Mucosa of descending colon (tissue), 3 donors: ENCODE results near the gene KRTAP19-1. TPM values are rescaled to one million over a fixed set of nuclear protein-coding genes. Genes with fewer than 3 reads are reported as not detected.

ENCODE experiments used
- ATAC-seq: fragments of 200-7000 bp; cut with Tn5 transposase; one replicate; pipeline ENCODE4 v1.9.1; 2020; ENCODE audit warnings: mild to moderate bottlenecking, moderate library complexity
- DNase-seq, 3 donors: peaks; one replicate each; pipeline ENCODE4 v3.0.0-alpha.2; 2020
- H3K36me3 ChIP-seq: fragments of 200-600 bp; one replicate; pipeline ENCODE4 v1.8.0; 2021; ENCODE audit warnings: low read depth, mild to moderate bottlenecking
- H3K4me1 ChIP-seq: fragments of 200-600 bp; one replicate; pipeline ENCODE4 v1.8.0; 2021; ENCODE audit warnings: low read depth, mild to moderate bottlenecking
- H3K4me3 ChIP-seq: fragments of 200-600 bp; one replicate; pipeline ENCODE4 v1.8.0; 2021; ENCODE audit warnings: mild to moderate bottlenecking
- H3K9me3 ChIP-seq: fragments of 200-600 bp; one replicate; pipeline ENCODE4 v1.8.0; 2021; ENCODE audit warnings: mild to moderate bottlenecking
- intact Hi-C, 2 donors: fragments of 100-400 bp; cut with DNase I in 1 of 2; cut with micrococcal nuclease in 1 of 2; formaldehyde crosslinking; loops; one replicate each; pipeline versions ENCODE4 v1.11.0 to v1.11.1; 2022; cut with DNase I, micrococcal nuclease
- total RNA-seq, 3 donors: library from RNA; stranded (reverse); fragmentation: NEBNext Ultra II Directional in 2 of 3; extraction: Animal tissue kit (Norgen Biotek cat#: 25700) in 2 of 3; gene quantifications; one replicate each; pipeline versions ENCODE4 v1.2.1 to v1.2.4, GENCODE V29; 2021 to 2023
- TF ChIP-seq, protein P1 (sequence below): fragments of 200-600 bp; IDR thresholded peaks from one replicate; pipeline ENCODE4 v1.8.0; 2022; ENCODE audit warnings: antibody characterized with exemption, mild to moderate bottlenecking
- donor health status: DM: no; HTN: no; CAD: no; lungs with moderate emphysema.
- donor health status: DM: no; HTN: no; CAD: no.
- donor health status: DM: no; HTN: yes; CAD: no.

Gene KRTAP19-1
- total RNA-seq, 3 donors from 2014 or later: not detected

GRCh38 chr21:30491963-30492428 lies 11.8 kb upstream of the KRTAP19-1 start, which contains the start of gene KRTAP19-3:
Gene KRTAP19-3 (minus strand): TSS chr21:30492013. CDS start chr21:30491957, 56 bp downstream.
- Histone ChIP-seq H3K4me1 (no peaks in the 10 kb centered on the region), H3K9me3 (peaks cover 46% of the 10 kb centered on the region), H3K4me3 (no peak within 1 kb of the TSS), H3K36me3 (no peaks in the 10 kb centered on the region)
- DNase-seq (no peak), ATAC-seq (no peak)
- intact Hi-C loops: no loop called here
- TF ChIP-seq, protein P1, sequence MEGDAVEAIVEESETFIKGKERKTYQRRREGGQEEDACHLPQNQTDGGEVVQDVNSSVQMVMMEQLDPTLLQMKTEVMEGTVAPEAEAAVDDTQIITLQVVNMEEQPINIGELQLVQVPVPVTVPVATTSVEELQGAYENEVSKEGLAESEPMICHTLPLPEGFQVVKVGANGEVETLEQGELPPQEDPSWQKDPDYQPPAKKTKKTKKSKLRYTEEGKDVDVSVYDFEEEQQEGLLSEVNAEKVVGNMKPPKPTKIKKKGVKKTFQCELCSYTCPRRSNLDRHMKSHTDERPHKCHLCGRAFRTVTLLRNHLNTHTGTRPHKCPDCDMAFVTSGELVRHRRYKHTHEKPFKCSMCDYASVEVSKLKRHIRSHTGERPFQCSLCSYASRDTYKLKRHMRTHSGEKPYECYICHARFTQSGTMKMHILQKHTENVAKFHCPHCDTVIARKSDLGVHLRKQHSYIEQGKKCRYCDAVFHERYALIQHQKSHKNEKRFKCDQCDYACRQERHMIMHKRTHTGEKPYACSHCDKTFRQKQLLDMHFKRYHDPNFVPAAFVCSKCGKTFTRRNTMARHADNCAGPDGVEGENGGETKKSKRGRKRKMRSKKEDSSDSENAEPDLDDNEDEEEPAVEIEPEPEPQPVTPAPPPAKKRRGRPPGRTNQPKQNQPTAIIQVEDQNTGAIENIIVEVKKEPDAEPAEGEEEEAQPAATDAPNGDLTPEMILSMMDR: no peak

DNA sequence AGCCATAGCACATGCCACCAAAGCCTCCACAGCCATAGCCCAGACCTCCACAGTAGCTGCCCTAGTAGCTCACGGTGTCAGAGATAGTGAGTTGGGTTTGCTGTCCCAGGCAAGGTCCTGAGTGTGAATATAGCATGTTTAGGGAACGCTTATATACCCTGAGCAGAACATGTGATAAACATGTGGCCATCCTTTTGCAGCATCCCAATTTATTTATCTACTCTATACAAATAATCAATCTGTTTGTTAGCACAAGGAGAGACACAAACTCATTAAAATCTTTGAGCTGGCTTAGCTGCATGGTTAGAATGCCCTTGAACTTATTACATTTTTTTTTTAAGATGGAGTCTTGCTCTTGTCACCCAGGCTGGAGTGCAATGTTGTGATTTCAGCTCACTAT lies 7.2 kb upstream of the KRTAP19-1 start, which contains the start of gene KRTAP19-2:
Gene KRTAP19-2 (minus strand): TSS at position 101 of the 400 bp plus-strand sequence. CDS start 88 bp downstream, at position 13.
- no peak for DNase-seq
- H3K36me3 ChIP-seq: no peaks in the 10 kb centered on the region
- H3K4me3 ChIP-seq: no peak within 1 kb of the TSS
- ATAC-seq: no peak
- H3K4me1 ChIP-seq: no peaks in the 10 kb centered on the region
- peaks cover 43% of the 10 kb centered on the region for H3K9me3 ChIP-seq
- intact Hi-C loops: no loop called here
- TF ChIP-seq, protein P1: no peak

- Histone ChIP-seq H3K4me1 (no peaks in the 10 kb centered on the region), H3K36me3 (no peaks in the 10 kb centered on the region), H3K9me3 (peaks cover 54% of the 10 kb centered on the region), H3K4me3 (no peak overlapping the region)
- DNase-seq: no peak
- TF ChIP-seq, protein P1: no peak
- intact Hi-C loops: no loop called here
- no peak for ATAC-seq
Measured at GRCh38 chr21:30486180-30486579, 6.0 kb upstream of the KRTAP19-1 start.

DNA sequence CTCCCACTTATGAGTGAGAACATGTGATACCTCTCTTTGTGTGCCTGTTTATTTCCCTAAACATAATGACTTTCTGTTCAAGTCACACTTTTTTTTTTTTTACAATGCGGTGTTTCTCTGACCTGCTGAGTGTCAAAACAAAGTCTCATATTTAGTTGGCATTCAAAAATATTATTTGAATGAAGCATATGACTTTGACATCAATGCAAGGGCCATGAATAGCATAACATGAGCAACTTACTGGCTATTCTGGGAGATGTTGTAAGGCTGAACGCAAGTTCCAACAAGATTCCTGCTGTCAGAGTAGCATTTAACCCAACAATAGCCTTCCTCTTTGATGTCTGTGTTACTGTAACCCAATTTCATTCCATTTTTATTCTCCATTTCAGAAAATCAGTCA lies 2.0 kb upstream of the KRTAP19-1 start:
- Histone ChIP-seq H3K36me3 (no peaks in the 10 kb centered on the region), H3K9me3 (peaks cover 57% of the 10 kb centered on the region), H3K4me1 (no peaks in the 10 kb centered on the region), H3K4me3 (no peak overlapping the region)
- TF ChIP-seq, protein P1: no peak
- intact Hi-C loops: no loop called here
- ATAC-seq: no peak
- no peak for DNase-seq

GRCh38 chr21:30479259-30479658 lies 908 bp downstream of the KRTAP19-1 start:
- Histone ChIP-seq H3K4me3 (no peak overlapping the region), H3K9me3 (peaks cover 38% of the 10 kb centered on the region), H3K4me1 (no peaks in the 10 kb centered on the region), H3K36me3 (no peaks in the 10 kb centered on the region)
- intact Hi-C loops: no loop called here
- TF ChIP-seq, protein P1: no peak
- DNase-seq (no peak), ATAC-seq (no peak)

GRCh38 chr21:30478004-30478403 lies 2.2 kb downstream of the KRTAP19-1 start:
- ATAC-seq: no peak
- DNase-seq: no peak
- intact Hi-C loops: no loop called here
- TF ChIP-seq, protein P1: no peak
- no peak overlapping the region for H3K4me3 ChIP-seq
- no peaks in the 10 kb centered on the region for H3K36me3 ChIP-seq
- H3K9me3 ChIP-seq: peaks cover 39% of the 10 kb centered on the region
- H3K4me1 ChIP-seq: no peaks in the 10 kb centered on the region
